Tibial artery (tissue), 4 donors: Measurements from ENCODE around the gene EGLN2.

Experiments
- DNase-seq, 2 donors: peaks; one replicate each; pipeline ENCODE4 v3.0.0-alpha.2; 2019
- H3K27ac ChIP-seq, 2 donors: fragments of 200-600 bp; sonication (generic) in 1 of 2; 1 replicate in 1 of 2; 2 replicates in 1 of 2; pipeline ENCODE4 v1.5.1; 2018 to 2019; ENCODE audit warnings: mild to moderate bottlenecking in 1 of 2
- H3K27me3 ChIP-seq, 2 donors: fragments of 200-600 bp; sonication (generic) in 1 of 2; one replicate each; pipeline versions ENCODE4 v1.5.1 to v1.6.0; 2016 to 2019
- H3K36me3 ChIP-seq, 3 donors: fragments of 200-600 bp; sonication (generic) in 2 of 3; one replicate each; pipeline ENCODE4 v1.5.1; 2016 to 2019; ENCODE audit warnings: mild to moderate bottlenecking in 2 of 3
- H3K4me1 ChIP-seq, 4 donors: fragments of 200-600 bp; sonication (generic) in 2 of 4; 1 replicate in 3 of 4; 2 replicates in 1 of 4; pipeline ENCODE4 v1.5.1; 2016 to 2019
- H3K4me3 ChIP-seq, 2 donors: fragments of 200-600 bp; sonication (generic) in 1 of 2; 1 replicate in 1 of 2; 2 replicates in 1 of 2; pipeline ENCODE4 v1.5.1; 2018 to 2019; ENCODE audit warnings: mild to moderate bottlenecking in 2 of 2
- H3K9me3 ChIP-seq, 3 donors: fragments of 200-600 bp; sonication (generic) in 1 of 3; one replicate each; pipeline ENCODE4 v1.5.1; 2016 to 2019
- CTCF ChIP-seq, 2 experiments: fragments of 200-600 bp in 1 of 2; fragments of 450-650 bp in 1 of 2; IDR thresholded peaks; one replicate each; pipeline ENCODE4 v1.5.1; 2017 to 2019; ENCODE audit warnings: antibody characterized with exemption in 2 of 2, mild to moderate bottlenecking in 1 of 2, moderate library complexity in 1 of 2
- intact Hi-C: fragments of 100-400 bp; cut with DNase I; formaldehyde crosslinking; loops from one replicate; pipeline ENCODE4 v1.15.0; 2023; ENCODE audit warnings: low total_unique reads

The EGLN2 gene

DNA sequence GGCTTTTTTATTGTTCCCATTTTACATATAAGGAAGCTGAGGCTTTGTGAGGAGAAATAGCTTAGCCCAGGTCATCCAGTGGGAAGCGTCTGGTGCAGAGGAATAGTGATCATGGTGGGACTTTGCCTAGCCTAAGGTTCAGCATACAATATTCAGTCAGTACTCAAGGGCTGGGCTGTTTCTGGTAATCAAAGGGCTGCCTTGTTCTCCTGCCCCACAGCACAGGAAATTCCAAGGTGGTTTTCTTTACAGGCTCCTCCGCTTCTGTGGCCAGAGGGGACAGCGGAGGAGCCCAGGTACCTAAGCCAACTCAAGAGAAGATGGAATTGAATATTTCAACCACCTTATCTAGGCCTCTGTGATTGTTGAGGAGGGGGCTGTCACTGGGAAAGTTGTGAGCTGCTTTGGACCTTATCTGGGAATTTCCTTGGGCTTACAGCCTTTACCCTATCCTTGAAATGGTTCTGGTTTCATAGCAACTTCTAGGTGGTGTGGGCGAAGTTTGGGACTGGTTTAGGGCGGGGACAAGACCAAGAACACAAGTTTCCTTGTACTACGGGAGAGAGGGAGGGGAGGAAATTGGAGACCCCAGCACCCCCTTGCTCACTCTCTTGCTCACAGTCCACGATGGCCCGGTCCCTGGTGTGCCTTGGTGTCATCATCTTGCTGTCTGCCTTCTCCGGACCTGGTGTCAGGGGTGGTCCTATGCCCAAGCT lies 23.9 kb upstream of the EGLN2 start, which contains the start of gene MIA:
Gene MIA (plus strand): TSS at position 606 of the 716 bp plus-strand sequence. CDS start 22 bp downstream, at position 628.
- intact Hi-C loops = no loop called here
- no peak for TF ChIP-seq CTCF (IDR thresholded peaks at IDR 0.05)
- no peaks in the 10 kb centered on the region for H3K27me3 ChIP-seq
- H3K27ac ChIP-seq = peak within 1 kb of the TSS in 1 of 2 donors; percentile 88
- H3K9me3 ChIP-seq = no peaks in the 10 kb centered on the region
- H3K4me3 ChIP-seq = no peak within 1 kb of the TSS
- no peak for DNase-seq
- H3K36me3 ChIP-seq = no peaks in the 10 kb centered on the region
- H3K4me1 ChIP-seq = peaks cover 0 to 22% (median 14%) of the 10 kb centered on the region in 4 donors

- Histone ChIP-seq H3K4me1 (peaks cover 0 to 22% (median 14%) of the 10 kb centered on the region in 4 donors), H3K36me3 (no peaks in the 10 kb centered on the region), H3K27ac (no peak overlapping the region), H3K9me3 (no peaks in the 10 kb centered on the region), H3K27me3 (no peaks in the 10 kb centered on the region), H3K4me3 (no peak overlapping the region)
- intact Hi-C loops = no loop called here
- DNase-seq = no peak
- no peak for TF ChIP-seq CTCF (IDR thresholded peaks at IDR 0.05)
Measured at GRCh38 chr19:40775632-40776022, 23.4 kb upstream of the EGLN2 start.

GRCh38 chr19:40776364-40776763 lies 22.6 kb upstream of the EGLN2 start:
- Histone ChIP-seq H3K9me3 (no peaks in the 10 kb centered on the region), H3K27me3 (no peaks in the 10 kb centered on the region), H3K27ac (peak overlapping the region in 1 of 2 donors; percentile 88), H3K4me1 (peaks cover 0 to 22% (median 14%) of the 10 kb centered on the region in 4 donors), H3K36me3 (no peaks in the 10 kb centered on the region), H3K4me3 (no peak overlapping the region)
- intact Hi-C loops = no loop called here
- TF ChIP-seq CTCF (IDR thresholded peaks at IDR 0.05) = no peak
- no peak for DNase-seq

- Histone ChIP-seq H3K9me3 (no peaks in the 10 kb centered on the region), H3K4me1 (peaks cover 0 to 22% (median 14%) of the 10 kb centered on the region in 4 donors), H3K36me3 (peaks cover 0 to 2% (median 0%) of the 10 kb centered on the region in 3 donors), H3K4me3 (peak overlapping the region; percentile 58 to 86), H3K27me3 (no peaks in the 10 kb centered on the region), H3K27ac (peak overlapping the region; percentile 88 to 95)
- intact Hi-C loops = no loop called here
- DNase-seq = peak; percentile 94 to 95
- no peak for TF ChIP-seq CTCF (IDR thresholded peaks at IDR 0.05)
Measured at GRCh38 chr19:40776932-40777644, 21.9 kb upstream of the EGLN2 start.

- Histone ChIP-seq H3K4me3 (peak overlapping the region; percentile 58 to 86), H3K4me1 (peaks cover 0 to 22% (median 14%) of the 10 kb centered on the region in 4 donors), H3K27ac (peak overlapping the region; percentile 88 to 95), H3K36me3 (peaks cover 0 to 6% (median 0%) of the 10 kb centered on the region in 3 donors), H3K9me3 (no peaks in the 10 kb centered on the region), H3K27me3 (no peaks in the 10 kb centered on the region)
- no peak for DNase-seq
- no peak for TF ChIP-seq CTCF (IDR thresholded peaks at IDR 0.05)
- intact Hi-C loops = no loop called here
Measured at GRCh38 chr19:40777645-40777936, 21.4 kb upstream of the EGLN2 start.
